Liver (tissue), 2 donors: ENCODE measurements around the gene KDM2A.

ENCODE experiments used
- ATF3 ChIP-seq: IDR thresholded peaks from 2 replicates; pipeline ENCODE4 v1.6.1; 2016; ENCODE audit warnings: antibody characterized with exemption
- EGR1 ChIP-seq, 2 donors: IDR thresholded peaks; 2 replicates each; pipeline ENCODE4 v1.6.1; 2016 to 2018; ENCODE audit warnings: antibody characterized with exemption in 2 of 2, low read depth in 2 of 2
- RXRA ChIP-seq, 2 donors: IDR thresholded peaks; 2 replicates each; pipeline ENCODE4 v1.6.1; 2017 to 2018; ENCODE audit warnings: antibody characterized with exemption in 2 of 2, mild to moderate bottlenecking in 1 of 2
- ZBTB33 ChIP-seq: IDR thresholded peaks from 2 replicates; pipeline ENCODE4 v1.6.1; 2016; ENCODE audit warnings: antibody characterized with exemption
- donor health status: healthy.

- no peak for TF ChIP-seq RXRA (IDR thresholded peaks at IDR 0.05)
- TF ChIP-seq ATF3, result no peak
- TF ChIP-seq EGR1 (IDR thresholded peaks at IDR 0.05; ENCODE audit: low read depth in 2 of 2), result no peak
- TF ChIP-seq ZBTB33, result no peak
Measured at GRCh38 chr11:67264877-67265632, 146.0 kb downstream of the KDM2A start.
